ENCODE measurements around the gene COG2. TPM values are rescaled to one million over a fixed set of nuclear protein-coding genes. Genes with fewer than 3 reads are reported as not detected.

COG2 gene
- total RNA-seq, 1 donor from 2014 or later: 20.4 TPM

DNA sequence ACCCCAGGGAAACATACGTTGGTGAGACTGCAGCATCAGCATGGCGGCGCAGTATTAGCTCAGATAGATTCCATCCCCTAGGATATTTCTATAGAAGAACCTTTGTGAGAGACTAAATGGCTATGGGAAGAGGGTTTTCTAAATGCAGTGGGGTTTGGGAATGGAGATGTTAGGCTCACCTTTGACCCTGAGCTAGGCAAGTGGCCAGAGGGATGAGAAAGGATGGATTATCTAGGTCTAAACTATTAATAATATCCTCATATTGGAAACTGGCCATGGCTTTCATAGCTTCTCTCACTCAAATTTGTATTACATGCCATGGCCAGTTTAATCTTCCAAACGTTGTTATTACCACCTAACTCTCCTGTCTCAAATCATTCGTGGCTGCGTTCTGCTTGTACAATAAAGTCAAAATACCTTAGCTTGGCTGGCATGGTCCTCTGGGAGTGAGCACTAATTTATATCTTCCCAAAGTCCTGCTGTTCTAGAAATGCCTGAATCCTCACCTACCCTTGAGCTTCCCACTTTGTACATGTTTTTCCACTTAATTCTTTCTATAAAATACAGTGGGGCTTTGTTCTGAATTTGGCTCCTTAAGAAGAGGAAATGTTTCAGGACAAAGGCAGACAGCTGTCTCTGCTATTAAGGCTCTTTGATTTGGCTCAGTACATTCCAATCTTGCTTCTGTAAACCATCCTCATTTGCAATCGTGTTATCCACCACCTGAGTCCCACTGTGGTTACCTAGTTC lies 31.0 kb upstream of the COG2 start:
- intact Hi-C loops (cut with DNase I): no loop called here
- H3K4me3 ChIP-seq: no peak overlapping the region
- H3K4me1 ChIP-seq: peaks cover 5% of the 10 kb centered on the region

DNA sequence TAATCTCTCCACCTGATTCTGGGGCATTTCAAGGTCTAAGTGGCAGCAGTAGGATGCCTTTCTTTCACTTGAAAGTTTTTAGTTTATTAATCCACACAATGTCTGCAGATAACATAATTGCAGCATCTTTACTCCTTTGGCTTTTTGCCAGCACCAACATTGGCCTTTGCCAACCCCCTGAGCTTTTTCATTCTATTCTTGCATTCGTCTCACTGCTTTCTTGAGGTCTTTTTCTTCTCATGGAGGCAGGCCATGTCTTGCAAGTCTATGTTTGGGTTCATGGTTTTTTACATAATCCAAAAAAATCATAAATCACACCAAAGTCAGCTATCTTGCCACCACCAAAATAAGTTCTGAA lies 30.4 kb upstream of the COG2 start:
- no peaks in the 10 kb centered on the region for H3K27me3 ChIP-seq
- DNase-seq (ENCODE audit: extremely low spot score in 2 of 2): no peak
- no peaks in the 10 kb centered on the region for H3K36me3 ChIP-seq
- no peaks in the 10 kb centered on the region for H3K9me3 ChIP-seq
- H3K4me1 ChIP-seq: peaks cover 5% of the 10 kb centered on the region
- no peak overlapping the region for H3K4me3 ChIP-seq
- intact Hi-C loops (cut with DNase I): no loop called here
- no peak overlapping the region for H3K27ac ChIP-seq
- TF ChIP-seq POLR2A (IDR thresholded peaks at IDR 0.05) (no peak), POLR2AphosphoS5 (IDR thresholded peaks at IDR 0.05; ENCODE audit: insufficient read depth in 1 of 2, low read depth in 1 of 2) (no peak)
- TF ChIP-seq, protein P1, sequence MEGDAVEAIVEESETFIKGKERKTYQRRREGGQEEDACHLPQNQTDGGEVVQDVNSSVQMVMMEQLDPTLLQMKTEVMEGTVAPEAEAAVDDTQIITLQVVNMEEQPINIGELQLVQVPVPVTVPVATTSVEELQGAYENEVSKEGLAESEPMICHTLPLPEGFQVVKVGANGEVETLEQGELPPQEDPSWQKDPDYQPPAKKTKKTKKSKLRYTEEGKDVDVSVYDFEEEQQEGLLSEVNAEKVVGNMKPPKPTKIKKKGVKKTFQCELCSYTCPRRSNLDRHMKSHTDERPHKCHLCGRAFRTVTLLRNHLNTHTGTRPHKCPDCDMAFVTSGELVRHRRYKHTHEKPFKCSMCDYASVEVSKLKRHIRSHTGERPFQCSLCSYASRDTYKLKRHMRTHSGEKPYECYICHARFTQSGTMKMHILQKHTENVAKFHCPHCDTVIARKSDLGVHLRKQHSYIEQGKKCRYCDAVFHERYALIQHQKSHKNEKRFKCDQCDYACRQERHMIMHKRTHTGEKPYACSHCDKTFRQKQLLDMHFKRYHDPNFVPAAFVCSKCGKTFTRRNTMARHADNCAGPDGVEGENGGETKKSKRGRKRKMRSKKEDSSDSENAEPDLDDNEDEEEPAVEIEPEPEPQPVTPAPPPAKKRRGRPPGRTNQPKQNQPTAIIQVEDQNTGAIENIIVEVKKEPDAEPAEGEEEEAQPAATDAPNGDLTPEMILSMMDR (IDR thresholded peaks at IDR 0.05): no peak

More for the DNA sequence above, 31.0 kb upstream of the COG2 start:
- no peak overlapping the region for H3K27ac ChIP-seq
- no peak for DNase-seq (ENCODE audit: extremely low spot score in 2 of 2)
- no peaks in the 10 kb centered on the region for H3K36me3 ChIP-seq
- H3K9me3 ChIP-seq: no peaks in the 10 kb centered on the region
- H3K27me3 ChIP-seq: no peaks in the 10 kb centered on the region
- no peak for TF ChIP-seq POLR2A (IDR thresholded peaks at IDR 0.05)
- TF ChIP-seq POLR2AphosphoS5 (IDR thresholded peaks at IDR 0.05; ENCODE audit: insufficient read depth in 1 of 2, low read depth in 1 of 2): no peak

DNA sequence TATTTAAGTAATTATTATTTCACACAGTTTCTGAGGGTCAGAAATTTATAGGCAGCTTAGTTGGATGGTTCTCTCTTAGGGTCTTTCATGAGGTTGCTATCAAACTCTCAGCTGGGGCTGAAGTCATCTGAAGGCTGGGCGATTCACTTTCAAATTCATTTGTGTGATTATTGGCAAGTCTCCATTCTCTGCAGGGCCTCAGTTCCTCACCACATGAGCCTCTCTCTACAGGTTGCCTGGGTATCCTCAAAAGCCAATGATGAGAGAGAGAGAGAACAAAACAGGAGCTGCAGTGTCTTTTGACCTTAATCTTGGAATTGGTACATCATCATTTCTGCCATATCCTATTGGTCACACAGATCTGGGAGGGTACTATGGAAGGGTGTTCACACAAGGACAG lies 29.6 kb upstream of the COG2 start:
- H3K4me3 ChIP-seq: no peak overlapping the region

DNA sequence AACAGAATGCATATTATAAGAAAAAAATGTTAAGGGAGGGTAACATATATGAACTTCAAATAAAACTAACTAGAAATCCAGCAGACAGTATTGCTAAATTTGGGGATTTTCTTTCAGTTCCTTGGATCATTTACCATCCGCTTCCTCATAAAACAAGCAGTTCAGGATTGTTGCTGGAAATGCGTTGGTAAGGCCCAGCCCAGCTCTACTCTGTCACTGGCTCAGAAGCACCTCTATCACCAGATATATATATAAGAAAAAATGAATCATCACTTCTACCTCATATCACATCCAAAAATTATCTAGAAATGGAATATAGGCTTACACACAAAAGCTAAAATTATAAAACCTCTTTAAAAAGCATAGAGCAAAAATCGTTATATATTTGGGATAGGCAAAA lies 28.2 kb upstream of the COG2 start:
- no peaks in the 10 kb centered on the region for H3K27me3 ChIP-seq
- H3K36me3 ChIP-seq: no peaks in the 10 kb centered on the region
- no peak for TF ChIP-seq POLR2AphosphoS5 (IDR thresholded peaks at IDR 0.05; ENCODE audit: insufficient read depth in 1 of 2, low read depth in 1 of 2)
- TF ChIP-seq, protein P1 (IDR thresholded peaks at IDR 0.05): no peak
- TF ChIP-seq POLR2A (IDR thresholded peaks at IDR 0.05): no peak
- no peak overlapping the region for H3K4me3 ChIP-seq
- H3K4me1 ChIP-seq: peaks cover 5% of the 10 kb centered on the region
- DNase-seq (ENCODE audit: extremely low spot score in 2 of 2): no peak
- H3K9me3 ChIP-seq: no peaks in the 10 kb centered on the region
- intact Hi-C loops (cut with DNase I): no loop called here
- no peak overlapping the region for H3K27ac ChIP-seq

More for the DNA sequence above, 29.6 kb upstream of the COG2 start:
- H3K27ac ChIP-seq: no peak overlapping the region
- intact Hi-C loops (cut with DNase I): no loop called here
- H3K36me3 ChIP-seq: no peaks in the 10 kb centered on the region
- no peaks in the 10 kb centered on the region for H3K27me3 ChIP-seq
- peaks cover 5% of the 10 kb centered on the region for H3K4me1 ChIP-seq
- no peaks in the 10 kb centered on the region for H3K9me3 ChIP-seq
- TF ChIP-seq POLR2AphosphoS5 (IDR thresholded peaks at IDR 0.05; ENCODE audit: insufficient read depth in 1 of 2, low read depth in 1 of 2): no peak
- no peak for TF ChIP-seq POLR2A (IDR thresholded peaks at IDR 0.05)
- TF ChIP-seq, protein P1 (IDR thresholded peaks at IDR 0.05): no peak
- no peak for DNase-seq (ENCODE audit: extremely low spot score in 2 of 2)

DNA sequence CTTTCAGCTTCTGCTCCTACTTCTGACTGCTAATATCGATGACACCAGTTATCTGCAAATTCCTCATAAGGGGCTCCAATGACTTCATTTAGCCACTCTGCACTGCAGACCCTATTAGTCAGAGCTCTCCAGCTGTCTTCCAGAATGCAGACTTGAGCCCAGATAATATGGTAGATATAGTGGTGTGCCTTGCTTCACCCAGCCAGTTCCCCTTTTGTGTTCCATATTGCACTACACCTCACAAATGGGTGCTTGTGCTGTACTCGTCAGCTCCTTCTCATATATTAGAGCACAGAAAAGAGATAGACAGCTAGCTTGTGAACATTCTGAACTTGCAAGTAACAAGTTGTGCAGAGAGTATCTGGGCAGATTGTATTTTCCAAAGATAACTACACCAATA lies 23.7 kb upstream of the COG2 start:
- no peak overlapping the region for H3K27ac ChIP-seq
- no peaks in the 10 kb centered on the region for H3K9me3 ChIP-seq
- H3K27me3 ChIP-seq: no peaks in the 10 kb centered on the region
- no peaks in the 10 kb centered on the region for H3K36me3 ChIP-seq
- H3K4me1 ChIP-seq: no peaks in the 10 kb centered on the region
- intact Hi-C loops (cut with DNase I): no loop called here
- no peak overlapping the region for H3K4me3 ChIP-seq
- TF ChIP-seq POLR2AphosphoS5 (IDR thresholded peaks at IDR 0.05; ENCODE audit: insufficient read depth in 1 of 2, low read depth in 1 of 2) (no peak), POLR2A (IDR thresholded peaks at IDR 0.05) (no peak)
- TF ChIP-seq, protein P1 (IDR thresholded peaks at IDR 0.05): no peak
- DNase-seq (ENCODE audit: extremely low spot score in 2 of 2): no peak
